Measurements from ENCODE around the gene NSMF.

Gene NSMF

DNA sequence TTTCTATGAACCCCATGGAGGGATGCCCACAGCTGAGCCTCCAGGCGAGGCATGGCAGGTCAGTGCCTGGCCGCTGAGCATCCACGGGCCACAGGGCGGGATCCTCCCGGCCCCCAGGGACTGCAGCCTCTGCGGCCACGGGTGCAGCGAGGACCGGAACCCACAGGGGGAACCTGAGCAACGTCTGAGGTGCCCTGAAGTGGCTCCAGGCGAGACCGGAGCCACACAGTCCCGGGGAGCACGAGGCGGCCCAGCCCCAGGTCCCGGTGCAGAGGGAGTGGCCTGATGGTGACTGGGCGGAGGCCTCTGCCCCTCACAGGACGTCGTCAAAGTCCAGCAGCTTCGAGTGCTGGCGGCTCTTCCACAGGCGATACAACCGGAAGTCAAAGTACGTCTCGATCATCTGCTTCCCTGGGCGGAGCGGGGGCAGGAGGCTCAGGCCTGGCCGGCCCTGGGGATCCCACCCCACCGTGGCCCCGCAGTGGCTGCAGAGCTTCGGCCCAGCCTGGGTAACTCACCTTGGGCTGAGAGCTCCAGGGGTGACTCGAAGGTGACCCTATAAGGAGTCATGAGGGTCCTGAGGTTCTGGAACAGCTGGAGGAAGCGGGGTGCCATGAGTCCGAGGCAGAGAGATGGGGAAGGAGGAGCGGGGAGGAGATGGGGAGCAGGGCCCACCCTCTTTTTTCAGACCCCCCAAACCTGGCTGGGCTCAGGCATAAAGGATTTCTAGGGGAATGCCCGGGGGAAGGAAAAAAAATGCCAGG is 9.9 kb downstream of the NSMF start:
- Histone ChIP-seq H3K4me1 (ENCODE audit: control insufficient read depth, insufficient read depth, low read length) (no peaks in the 10 kb centered on the region), H3K9me3 (ENCODE audit: control insufficient read depth, insufficient read depth, low read depth, low read length) (no peaks in the 10 kb centered on the region), H3K4me3 (ENCODE audit: low read depth, low read length) (no peak overlapping the region), H3K27ac (ENCODE audit: extremely low read depth, low read depth, low read length) (no peak overlapping the region), H3K36me3 (ENCODE audit: control insufficient read depth in 2 of 2, insufficient read depth in 1 of 2, low read length in 2 of 2) (peaks cover 0 to 35% of the 10 kb centered on the region in 2 experiments; a peak in 2 of 3 replicates)
- ChIA-PET POLR2A (interaction anchor here (1.6 kb wide), 1 partner anchor 26 kb away, joined by 6 read pairs; the partner anchor contains the start of genes EXD3 and NOXA1), CTCF (no interaction called here)
- TF ChIP-seq MEIS1 (CRISPR knock-in tag; IDR thresholded peaks at IDR 0.05; ENCODE audit: borderline replicate concordance) (no peak), ZNF23 (tag by site-specific recombination; IDR thresholded peaks at IDR 0.05; ENCODE audit: borderline replicate concordance) (no peak), KLF1 (tag by site-specific recombination; IDR thresholded peaks at IDR 0.05) (no peak), KLF8 (tag by site-specific recombination; IDR thresholded peaks at IDR 0.05) (peak; percentile 80; the same call in 1 of the 2 replicates), HOXC10 (CRISPR knock-in tag; IDR thresholded peaks at IDR 0.05) (no peak), KLF7 (tag by site-specific recombination; IDR thresholded peaks at IDR 0.05; ENCODE audit: borderline replicate concordance) (no peak), ZBTB1 (tag by site-specific recombination; IDR thresholded peaks at IDR 0.05) (no peak), FEZF1 (tag by site-specific recombination; IDR thresholded peaks at IDR 0.05) (no peak), SP2 (tag by site-specific recombination; IDR thresholded peaks at IDR 0.05) (peak; percentile 34; the same call in 1 of the 2 replicates), ZNF292 (tag by site-specific recombination; IDR thresholded peaks at IDR 0.05; ENCODE audit: borderline replicate concordance, low read depth) (no peak), ZNF311 (tag by site-specific recombination; IDR thresholded peaks at IDR 0.05; ENCODE audit: borderline replicate concordance) (no peak), ZNF274 (IDR thresholded peaks at IDR 0.05; ENCODE audit: low read length) (no peak), ZNF274 (tag by site-specific recombination; IDR thresholded peaks at IDR 0.05; ENCODE audit: borderline replicate concordance) (no peak), GLI4 (tag by site-specific recombination; IDR thresholded peaks at IDR 0.05) (no peak), BCL11B (tag by site-specific recombination; IDR thresholded peaks at IDR 0.05; ENCODE audit: low read depth) (peak; percentile 30; the same call in 1 of the 2 replicates), YY2 (tag by site-specific recombination; IDR thresholded peaks at IDR 0.05) (no peak), ZSCAN30 (tag by site-specific recombination; IDR thresholded peaks at IDR 0.05) (no peak)
- TF ChIP-seq, protein P1, sequence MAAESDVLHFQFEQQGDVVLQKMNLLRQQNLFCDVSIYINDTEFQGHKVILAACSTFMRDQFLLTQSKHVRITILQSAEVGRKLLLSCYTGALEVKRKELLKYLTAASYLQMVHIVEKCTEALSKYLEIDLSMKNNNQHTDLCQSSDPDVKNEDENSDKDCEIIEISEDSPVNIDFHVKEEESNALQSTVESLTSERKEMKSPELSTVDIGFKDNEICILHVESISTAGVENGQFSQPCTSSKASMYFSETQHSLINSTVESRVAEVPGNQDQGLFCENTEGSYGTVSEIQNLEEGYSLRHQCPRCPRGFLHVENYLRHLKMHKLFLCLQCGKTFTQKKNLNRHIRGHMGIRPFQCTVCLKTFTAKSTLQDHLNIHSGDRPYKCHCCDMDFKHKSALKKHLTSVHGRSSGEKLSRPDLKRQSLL (tag by site-specific recombination; IDR thresholded peaks at IDR 0.05): peak; percentile 91
- TF ChIP-seq, protein P2, sequence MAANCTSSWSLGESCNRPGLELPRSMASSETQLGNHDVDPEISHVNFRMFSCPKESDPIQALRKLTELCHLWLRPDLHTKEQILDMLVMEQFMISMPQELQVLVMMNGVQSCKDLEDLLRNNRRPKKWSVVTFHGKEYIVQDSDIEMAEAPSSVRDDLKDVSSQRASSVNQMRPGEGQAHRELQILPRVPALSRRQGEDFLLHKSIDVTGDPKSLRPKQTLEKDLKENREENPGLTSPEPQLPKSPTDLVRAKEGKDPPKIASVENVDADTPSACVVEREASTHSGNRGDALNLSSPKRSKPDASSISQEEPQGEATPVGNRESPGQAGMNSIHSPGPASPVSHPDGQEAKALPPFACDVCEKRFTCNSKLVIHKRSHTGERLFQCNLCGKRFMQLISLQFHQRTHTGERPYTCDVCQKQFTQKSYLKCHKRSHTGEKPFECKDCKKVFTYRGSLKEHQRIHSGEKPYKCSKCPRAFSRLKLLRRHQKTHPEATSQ (tag by site-specific recombination; IDR thresholded peaks at IDR 0.05): no peak
- TF ChIP-seq, protein P3, sequence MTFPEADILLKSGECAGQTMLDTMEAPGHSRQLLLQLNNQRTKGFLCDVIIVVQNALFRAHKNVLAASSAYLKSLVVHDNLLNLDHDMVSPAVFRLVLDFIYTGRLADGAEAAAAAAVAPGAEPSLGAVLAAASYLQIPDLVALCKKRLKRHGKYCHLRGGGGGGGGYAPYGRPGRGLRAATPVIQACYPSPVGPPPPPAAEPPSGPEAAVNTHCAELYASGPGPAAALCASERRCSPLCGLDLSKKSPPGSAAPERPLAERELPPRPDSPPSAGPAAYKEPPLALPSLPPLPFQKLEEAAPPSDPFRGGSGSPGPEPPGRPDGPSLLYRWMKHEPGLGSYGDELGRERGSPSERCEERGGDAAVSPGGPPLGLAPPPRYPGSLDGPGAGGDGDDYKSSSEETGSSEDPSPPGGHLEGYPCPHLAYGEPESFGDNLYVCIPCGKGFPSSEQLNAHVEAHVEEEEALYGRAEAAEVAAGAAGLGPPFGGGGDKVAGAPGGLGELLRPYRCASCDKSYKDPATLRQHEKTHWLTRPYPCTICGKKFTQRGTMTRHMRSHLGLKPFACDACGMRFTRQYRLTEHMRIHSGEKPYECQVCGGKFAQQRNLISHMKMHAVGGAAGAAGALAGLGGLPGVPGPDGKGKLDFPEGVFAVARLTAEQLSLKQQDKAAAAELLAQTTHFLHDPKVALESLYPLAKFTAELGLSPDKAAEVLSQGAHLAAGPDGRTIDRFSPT (tag by site-specific recombination; IDR thresholded peaks at IDR 0.05): no peak
- TF ChIP-seq, protein P4, sequence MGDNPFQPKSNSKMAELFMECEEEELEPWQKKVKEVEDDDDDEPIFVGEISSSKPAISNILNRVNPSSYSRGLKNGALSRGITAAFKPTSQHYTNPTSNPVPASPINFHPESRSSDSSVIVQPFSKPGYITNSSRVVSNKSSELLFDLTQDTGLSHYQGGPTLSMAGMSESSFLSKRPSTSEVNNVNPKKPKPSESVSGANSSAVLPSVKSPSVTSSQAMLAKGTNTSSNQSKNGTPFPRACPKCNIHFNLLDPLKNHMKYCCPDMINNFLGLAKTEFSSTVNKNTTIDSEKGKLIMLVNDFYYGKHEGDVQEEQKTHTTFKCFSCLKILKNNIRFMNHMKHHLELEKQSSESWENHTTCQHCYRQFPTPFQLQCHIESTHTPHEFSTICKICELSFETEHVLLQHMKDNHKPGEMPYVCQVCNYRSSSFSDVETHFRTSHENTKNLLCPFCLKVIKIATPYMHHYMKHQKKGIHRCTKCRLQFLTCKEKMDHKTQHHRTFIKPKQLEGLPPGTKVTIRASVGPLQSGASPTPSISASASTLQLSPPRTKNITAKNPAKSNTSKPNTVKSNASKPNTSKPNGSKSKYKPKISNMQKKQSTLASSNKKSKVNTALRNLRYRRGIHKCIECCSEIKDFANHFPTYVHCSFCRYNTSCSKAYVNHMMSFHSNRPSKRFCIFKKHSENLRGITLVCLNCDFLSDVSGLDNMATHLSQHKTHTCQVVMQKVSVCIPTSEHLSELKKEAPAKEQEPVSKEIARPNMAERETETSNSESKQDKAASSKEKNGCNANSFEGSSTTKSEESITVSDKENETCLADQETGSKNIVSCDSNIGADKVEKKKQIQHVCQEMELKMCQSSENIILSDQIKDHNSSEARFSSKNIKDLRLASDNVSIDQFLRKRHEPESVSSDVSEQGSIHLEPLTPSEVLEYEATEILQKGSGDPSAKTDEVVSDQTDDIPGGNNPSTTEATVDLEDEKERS (tag by site-specific recombination; IDR thresholded peaks at IDR 0.05): no peak
- TF ChIP-seq, protein P5, sequence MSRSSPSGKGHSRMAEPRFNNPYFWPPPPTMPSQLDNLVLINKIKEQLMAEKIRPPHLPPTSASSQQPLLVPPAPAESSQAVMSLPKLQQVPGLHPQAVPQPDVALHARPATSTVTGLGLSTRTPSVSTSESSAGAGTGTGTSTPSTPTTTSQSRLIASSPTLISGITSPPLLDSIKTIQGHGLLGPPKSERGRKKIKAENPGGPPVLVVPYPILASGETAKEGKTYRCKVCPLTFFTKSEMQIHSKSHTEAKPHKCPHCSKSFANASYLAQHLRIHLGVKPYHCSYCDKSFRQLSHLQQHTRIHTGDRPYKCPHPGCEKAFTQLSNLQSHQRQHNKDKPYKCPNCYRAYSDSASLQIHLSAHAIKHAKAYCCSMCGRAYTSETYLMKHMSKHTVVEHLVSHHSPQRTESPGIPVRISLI (tag by site-specific recombination; IDR thresholded peaks at IDR 0.05): no peak
- TF ChIP-seq, protein P6, sequence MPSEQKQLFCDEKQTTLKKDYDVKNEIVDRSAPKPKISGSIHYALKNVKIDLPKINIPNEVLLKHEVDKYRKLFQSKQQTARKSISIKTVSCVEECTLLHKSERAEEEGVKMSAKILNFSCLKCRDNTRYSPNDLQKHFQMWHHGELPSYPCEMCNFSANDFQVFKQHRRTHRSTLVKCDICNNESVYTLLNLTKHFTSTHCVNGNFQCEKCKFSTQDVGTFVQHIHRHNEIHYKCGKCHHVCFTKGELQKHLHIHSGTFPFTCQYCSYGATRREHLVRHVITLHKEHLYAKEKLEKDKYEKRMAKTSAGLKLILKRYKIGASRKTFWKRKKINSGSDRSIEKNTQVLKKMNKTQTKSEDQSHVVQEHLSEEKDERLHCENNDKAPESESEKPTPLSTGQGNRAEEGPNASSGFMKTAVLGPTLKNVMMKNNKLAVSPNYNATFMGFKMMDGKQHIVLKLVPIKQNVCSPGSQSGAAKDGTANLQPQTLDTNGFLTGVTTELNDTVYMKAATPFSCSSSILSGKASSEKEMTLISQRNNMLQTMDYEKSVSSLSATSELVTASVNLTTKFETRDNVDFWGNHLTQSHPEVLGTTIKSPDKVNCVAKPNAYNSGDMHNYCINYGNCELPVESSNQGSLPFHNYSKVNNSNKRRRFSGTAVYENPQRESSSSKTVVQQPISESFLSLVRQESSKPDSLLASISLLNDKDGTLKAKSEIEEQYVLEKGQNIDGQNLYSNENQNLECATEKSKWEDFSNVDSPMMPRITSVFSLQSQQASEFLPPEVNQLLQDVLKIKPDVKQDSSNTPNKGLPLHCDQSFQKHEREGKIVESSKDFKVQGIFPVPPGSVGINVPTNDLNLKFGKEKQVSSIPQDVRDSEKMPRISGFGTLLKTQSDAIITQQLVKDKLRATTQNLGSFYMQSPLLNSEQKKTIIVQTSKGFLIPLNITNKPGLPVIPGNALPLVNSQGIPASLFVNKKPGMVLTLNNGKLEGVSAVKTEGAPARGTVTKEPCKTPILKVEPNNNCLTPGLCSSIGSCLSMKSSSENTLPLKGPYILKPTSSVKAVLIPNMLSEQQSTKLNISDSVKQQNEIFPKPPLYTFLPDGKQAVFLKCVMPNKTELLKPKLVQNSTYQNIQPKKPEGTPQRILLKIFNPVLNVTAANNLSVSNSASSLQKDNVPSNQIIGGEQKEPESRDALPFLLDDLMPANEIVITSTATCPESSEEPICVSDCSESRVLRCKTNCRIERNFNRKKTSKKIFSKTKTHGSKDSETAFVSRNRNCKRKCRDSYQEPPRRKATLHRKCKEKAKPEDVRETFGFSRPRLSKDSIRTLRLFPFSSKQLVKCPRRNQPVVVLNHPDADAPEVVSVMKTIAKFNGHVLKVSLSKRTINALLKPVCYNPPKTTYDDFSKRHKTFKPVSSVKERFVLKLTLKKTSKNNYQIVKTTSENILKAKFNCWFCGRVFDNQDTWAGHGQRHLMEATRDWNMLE (tag by site-specific recombination; conservative IDR thresholded peaks at IDR 0.05; ENCODE audit: low read depth): no peak

Data from HEK293 (cell line).